Activated CD4-positive, alpha-beta memory T cell treated with anti-CD3 and anti-CD28 coated beads for 36 hours (primary cell): Measurements from ENCODE around the gene DEFB125. TPM values are rescaled to one million over a fixed set of nuclear protein-coding genes. Genes with fewer than 3 reads are reported as not detected.

Source experiments
- CTCF ChIA-PET: fragments of 350-600 bp; sonication (Branson Sonifier 250); formaldehyde crosslinking; loops from one replicate; lab custom pipeline; 2021; ENCODE audit warnings: antibody characterized with exemption, inconsistent platforms; lab: Charles Lee
- POLR2A ChIA-PET: fragments of 350-600 bp; sonication (Branson Sonifier 250); formaldehyde crosslinking; loops from one replicate; lab custom pipeline; 2021; ENCODE audit warnings: antibody characterized with exemption; lab: Charles Lee
- DNase-seq: peaks from one replicate; pipeline ENCODE4 v3.0.0-alpha.2; 2020
- H3K27ac Mint-ChIP-seq: one replicate; pipeline ENCODE4 v1.8.0; 2021; ENCODE audit warnings: mixed read lengths
- H3K27me3 Mint-ChIP-seq: one replicate; pipeline ENCODE4 v1.8.0; 2021; ENCODE audit warnings: mixed read lengths
- H3K36me3 Mint-ChIP-seq: one replicate; pipeline ENCODE4 v1.8.0; 2021; ENCODE audit warnings: mixed read lengths
- H3K4me1 Mint-ChIP-seq: one replicate; pipeline ENCODE4 v1.8.0; 2021; ENCODE audit warnings: low read depth, mixed read lengths
- H3K4me3 Mint-ChIP-seq: one replicate; pipeline ENCODE4 v1.8.0; 2021; ENCODE audit warnings: mild to moderate bottlenecking, mixed read lengths
- H3K9me3 Mint-ChIP-seq: one replicate; pipeline ENCODE4 v1.8.0; 2021; ENCODE audit warnings: mixed read lengths
- intact Hi-C: fragments of 100-400 bp; cut with micrococcal nuclease; formaldehyde crosslinking; loops from one replicate; pipeline ENCODE4 v1.15.1; 2023
- total RNA-seq, 2 experiments: library from RNA; stranded (reverse); gene quantifications; one replicate each; pipeline ENCODE4 v1.2.3, GENCODE V29; 2021

Gene DEFB125
- not detected for total RNA-seq

GRCh38 chr20:87401-87800 lies at the start of gene DEFB125:
DEFB125 (plus strand) TSS chr20:87672; CDS start chr20:87710, 38 bp downstream.
- intact Hi-C loops = no loop called here
- H3K9me3 Mint-ChIP-seq = no peaks in the 10 kb centered on the region
- H3K4me1 Mint-ChIP-seq = no peaks in the 10 kb centered on the region
- no peak for DNase-seq
- CTCF ChIA-PET = no interaction called here
- no peak within 1 kb of the TSS for H3K4me3 Mint-ChIP-seq
- no peak within 1 kb of the TSS for H3K27ac Mint-ChIP-seq
- POLR2A ChIA-PET = no interaction called here
- no peaks in the 10 kb centered on the region for H3K36me3 Mint-ChIP-seq
- peaks cover 32% of the 10 kb centered on the region for H3K27me3 Mint-ChIP-seq

GRCh38 chr20:60035-60918 lies 27.2 kb upstream of the DEFB125 start:
- Mint-ChIP-seq H3K4me3 (no peak overlapping the region), H3K9me3 (no peaks in the 10 kb centered on the region), H3K4me1 (no peaks in the 10 kb centered on the region), H3K27ac (no peak overlapping the region), H3K36me3 (no peaks in the 10 kb centered on the region), H3K27me3 (no peaks in the 10 kb centered on the region)
- intact Hi-C loops = no loop called here
- DNase-seq = no peak
- CTCF ChIA-PET = no interaction called here
- POLR2A ChIA-PET = no interaction called here

- Mint-ChIP-seq H3K27ac (no peak overlapping the region), H3K4me3 (no peak overlapping the region), H3K36me3 (no peaks in the 10 kb centered on the region), H3K9me3 (no peaks in the 10 kb centered on the region), H3K4me1 (no peaks in the 10 kb centered on the region), H3K27me3 (no peaks in the 10 kb centered on the region)
- no peak for DNase-seq
- POLR2A ChIA-PET = no interaction called here
- CTCF ChIA-PET = no interaction called here
- intact Hi-C loops = no loop called here
Observed at GRCh38 chr20:61230-61629, 26.2 kb upstream of the DEFB125 start.

- POLR2A ChIA-PET = no interaction called here
- intact Hi-C loops = no loop called here
- Mint-ChIP-seq H3K9me3 (no peaks in the 10 kb centered on the region), H3K4me1 (no peaks in the 10 kb centered on the region), H3K36me3 (no peaks in the 10 kb centered on the region), H3K27ac (no peak overlapping the region), H3K4me3 (no peak overlapping the region), H3K27me3 (no peaks in the 10 kb centered on the region)
- DNase-seq = no peak
- CTCF ChIA-PET = no interaction called here
Observed at GRCh38 chr20:61757-62156, 25.7 kb upstream of the DEFB125 start.

- Mint-ChIP-seq H3K4me3 (no peak overlapping the region), H3K27me3 (no peaks in the 10 kb centered on the region), H3K4me1 (no peaks in the 10 kb centered on the region), H3K27ac (no peak overlapping the region), H3K9me3 (no peaks in the 10 kb centered on the region), H3K36me3 (no peaks in the 10 kb centered on the region)
- intact Hi-C loops = no loop called here
- DNase-seq = no peak
- POLR2A ChIA-PET = no interaction called here
- CTCF ChIA-PET = no interaction called here
Observed at GRCh38 chr20:62487-62886, 25.0 kb upstream of the DEFB125 start.

- DNase-seq = no peak
- Mint-ChIP-seq H3K27ac (no peak overlapping the region), H3K4me3 (no peak overlapping the region), H3K9me3 (no peaks in the 10 kb centered on the region), H3K4me1 (no peaks in the 10 kb centered on the region), H3K27me3 (peaks cover 5% of the 10 kb centered on the region), H3K36me3 (no peaks in the 10 kb centered on the region)
- intact Hi-C loops = no loop called here
- CTCF ChIA-PET = no interaction called here
- POLR2A ChIA-PET = no interaction called here
Observed at GRCh38 chr20:64026-64603, 23.4 kb upstream of the DEFB125 start.

GRCh38 chr20:64766-65322 lies 22.6 kb upstream of the DEFB125 start:
- ChIA-PET POLR2A (no interaction called here), CTCF (no interaction called here)
- Mint-ChIP-seq H3K36me3 (no peaks in the 10 kb centered on the region), H3K27me3 (peaks cover 8% of the 10 kb centered on the region), H3K4me1 (no peaks in the 10 kb centered on the region), H3K27ac (no peak overlapping the region), H3K4me3 (no peak overlapping the region), H3K9me3 (no peaks in the 10 kb centered on the region)
- intact Hi-C loops = no loop called here
- no peak for DNase-seq

GRCh38 chr20:77231-77630 lies 10.2 kb upstream of the DEFB125 start:
- POLR2A ChIA-PET = no interaction called here
- Mint-ChIP-seq H3K36me3 (no peaks in the 10 kb centered on the region), H3K9me3 (peaks cover 10% of the 10 kb centered on the region), H3K4me3 (no peak overlapping the region), H3K27me3 (peaks cover 14% of the 10 kb centered on the region), H3K27ac (no peak overlapping the region), H3K4me1 (no peaks in the 10 kb centered on the region)
- intact Hi-C loops = no loop called here
- no peak for DNase-seq
- CTCF ChIA-PET = no interaction called here

GRCh38 chr20:78338-78737 lies 9.1 kb upstream of the DEFB125 start:
- Mint-ChIP-seq H3K36me3 (no peaks in the 10 kb centered on the region), H3K9me3 (peaks cover 10% of the 10 kb centered on the region), H3K27ac (no peak overlapping the region), H3K27me3 (peaks cover 14% of the 10 kb centered on the region), H3K4me1 (no peaks in the 10 kb centered on the region), H3K4me3 (no peak overlapping the region)
- intact Hi-C loops = no loop called here
- CTCF ChIA-PET = no interaction called here
- POLR2A ChIA-PET = no interaction called here
- DNase-seq = no peak

GRCh38 chr20:79565-79964 lies 7.9 kb upstream of the DEFB125 start:
- no peak for DNase-seq
- no peaks in the 10 kb centered on the region for H3K36me3 Mint-ChIP-seq
- POLR2A ChIA-PET = no interaction called here
- intact Hi-C loops = no loop called here
- H3K4me1 Mint-ChIP-seq = no peaks in the 10 kb centered on the region
- H3K27me3 Mint-ChIP-seq = peaks cover 14% of the 10 kb centered on the region
- H3K4me3 Mint-ChIP-seq = no peak overlapping the region
- H3K27ac Mint-ChIP-seq = no peak overlapping the region
- peaks cover 8% of the 10 kb centered on the region for H3K9me3 Mint-ChIP-seq
- CTCF ChIA-PET = no interaction called here

- H3K27ac Mint-ChIP-seq = no peak overlapping the region
Observed at GRCh38 chr20:90651-91050, 3.2 kb downstream of the DEFB125 start.

GRCh38 chr20:93641-94040 lies 6.2 kb downstream of the DEFB125 start:
- ChIA-PET CTCF (no interaction called here), POLR2A (no interaction called here)
- Mint-ChIP-seq H3K27me3 (peaks cover 29% of the 10 kb centered on the region), H3K27ac (no peak overlapping the region), H3K9me3 (peaks cover 13% of the 10 kb centered on the region), H3K4me1 (no peaks in the 10 kb centered on the region), H3K36me3 (no peaks in the 10 kb centered on the region), H3K4me3 (no peak overlapping the region)
- intact Hi-C loops = no loop called here
- DNase-seq = no peak

More at GRCh38 chr20:90651-91050, 3.2 kb downstream of the DEFB125 start:
- H3K4me1 Mint-ChIP-seq = no peaks in the 10 kb centered on the region
- H3K4me3 Mint-ChIP-seq = no peak overlapping the region
- CTCF ChIA-PET = interaction anchor here (1.0 kb wide), 1 partner anchor 173 kb away, joined by 5 read pairs; no protein-coding TSS in a partner anchor
- no peak for DNase-seq
- H3K9me3 Mint-ChIP-seq = peaks cover 11% of the 10 kb centered on the region
- H3K27me3 Mint-ChIP-seq = peaks cover 34% of the 10 kb centered on the region
- H3K36me3 Mint-ChIP-seq = no peaks in the 10 kb centered on the region
- intact Hi-C loops = no loop called here
- POLR2A ChIA-PET = no interaction called here
